ENCODE measurements around the gene JADE3. TPM values are rescaled to one million over a fixed set of nuclear protein-coding genes. Genes with fewer than 3 reads are reported as not detected.

Gene JADE3
- total RNA-seq, 2 experiments from 2014 or later, result 0.64 to 0.96 TPM

Other genes with a start within 250 kb of the JADE3 start
- 1 to 10 TPM; 5.3 to 7.4 TPM for gene SLC9A7, start 153.3 kb upstream of the JADE3 start, total RNA-seq
- gene RP2, start 75.4 kb upstream of the JADE3 start, total RNA-seq, result 10 to 100 TPM in 1 of 2 experiments, 1 to 10 TPM in 1; 9.4 to 10.6 TPM
- not detected for gene RGN, start 166.0 kb downstream of the JADE3 start, total RNA-seq
- gene NDUFB11, start 232.3 kb downstream of the JADE3 start, total RNA-seq, result 100 to 1,000 TPM; 109 to 111 TPM
- 10 to 100 TPM; 59.0 to 59.2 TPM for gene RBM10, start 232.8 kb downstream of the JADE3 start, total RNA-seq

All from activated CD4-positive, alpha-beta T cell treated with anti-CD3 and anti-CD28 coated beads, Interleukin-2, amount 10 ng/mL, durations not matched to agents 7 days and 5 days (primary cell).